ENCODE results near the gene MON1A.

Gene MON1A

GRCh38 chr3:49859576-49860305, 69.9 kb downstream of the MON1A start:
- Histone ChIP-seq H3K36me3 (ENCODE audit: control insufficient read depth, low read length) (peaks cover 3% of the 10 kb centered on the region; the same call in 1 of the 2 replicates), H3F3A (ENCODE audit: control insufficient read depth, insufficient read depth) (0 out of 2 replicates have a peak, but pooled peaks cover 4% of the 10 kb centered on the region), H3K79me2 (ENCODE audit: control insufficient read depth, low read length) (peaks cover 16% of the 10 kb centered on the region), H3K27me3 (ENCODE audit: control insufficient read depth, low read length) (peaks cover 7% of the 10 kb centered on the region), H3K9me3 (ENCODE audit: control insufficient read depth, insufficient read depth, low read length) (no peaks in the 10 kb centered on the region), H3K4me3 (ENCODE audit: low read length) (no peak overlapping the region), H3K4me2 (ENCODE audit: low read length) (no peak overlapping the region), H3K27ac (ENCODE audit: low read depth, low read length) (no peak overlapping the region), H3K9me2 (replicated peaks; ENCODE audit: control insufficient read depth, low read length) (no peaks in the 10 kb centered on the region), H3K4me1 (ENCODE audit: control insufficient read depth, low read length) (peaks cover 34% of the 10 kb centered on the region), H4K20me1 (ENCODE audit: control insufficient read depth, insufficient read depth, low read depth, low read length) (0 out of 2 replicates have a peak, but pooled peaks cover 4% of the 10 kb centered on the region)
- TF ChIP-seq CTCF (IDR thresholded peaks at IDR 0.05; ENCODE audit: low read depth, low read length, poor library complexity, severe bottlenecking), result no peak
- TF ChIP-seq EZH2phosphoT487 (IDR thresholded peaks at IDR 0.05; ENCODE audit: borderline replicate concordance, low read length), result no peak
